Osteoblast (primary cell): ENCODE results near the gene CUEDC1. TPM values are rescaled to one million over a fixed set of nuclear protein-coding genes. Genes with fewer than 3 reads are reported as not detected.

Experiments
- DNase-seq: peaks from one replicate; pipeline ENCODE4 v3.0.0; 2011; ENCODE audit warnings: low spot score, mixed read lengths; ENCODE audit not compliant: insufficient read length; ENCODE audit errors: missing footprints
- H2AFZ ChIP-seq: 2 replicates; pipeline ENCODE4 v1.6.0; 2011; ENCODE audit warnings: mild to moderate bottlenecking, low read length
- H3K27ac ChIP-seq: 2 replicates; pipeline ENCODE4 v1.5.1; 2011; ENCODE audit warnings: mild to moderate bottlenecking, low read depth, low read length, moderate library complexity
- H3K27me3 ChIP-seq: 2 replicates; pipeline ENCODE4 v1.6.0; 2012; ENCODE audit warnings: mild to moderate bottlenecking, control low read depth, inconsistent platforms, low read length, moderate library complexity; ENCODE audit not compliant: insufficient read depth
- H3K36me3 ChIP-seq: 2 replicates; pipeline ENCODE4 v1.5.1; 2011; ENCODE audit warnings: mild to moderate bottlenecking, low read length, control low read depth, moderate library complexity; ENCODE audit not compliant: insufficient read depth
- H3K4me1 ChIP-seq: 2 replicates; pipeline ENCODE4 v1.5.1; 2011; ENCODE audit warnings: mild to moderate bottlenecking, low read length, control low read depth, moderate library complexity; ENCODE audit not compliant: insufficient read depth
- H3K4me2 ChIP-seq: 2 replicates; pipeline ENCODE4 v1.6.0; 2011; ENCODE audit warnings: mild to moderate bottlenecking, low read length; ENCODE audit not compliant: insufficient read depth
- H3K4me3 ChIP-seq: fragments of 200-600 bp; sonication (generic); 3 replicates; pipeline ENCODE4 v1.5.1; 2012; ENCODE audit warnings: mild to moderate bottlenecking, low read length, inconsistent platforms; ENCODE audit not compliant: insufficient read depth
- H3K79me2 ChIP-seq: 2 replicates; pipeline ENCODE4 v1.6.0; 2012; ENCODE audit warnings: mild to moderate bottlenecking, low read length, control low read depth, inconsistent platforms; ENCODE audit not compliant: insufficient read depth
- H3K9me3 ChIP-seq: 2 replicates; pipeline ENCODE4 v1.5.1; 2011; ENCODE audit warnings: low read depth, low read length, control low read depth
- H4K20me1 ChIP-seq: 2 replicates; pipeline ENCODE4 v1.6.0; 2012; ENCODE audit warnings: mild to moderate bottlenecking, low read length, control low read depth; ENCODE audit not compliant: insufficient read depth
- CTCF ChIP-seq: IDR thresholded peaks from 2 replicates; pipeline ENCODE4 v1.5.1; 2011; ENCODE audit warnings: mild to moderate bottlenecking, low read depth, low read length, moderate library complexity; ENCODE audit errors: extremely low read depth
- total RNA-seq: library from RNA; depleted of rRNA; stranded (reverse); fragments of >200 nt; gene quantifications from 2 replicates; pipeline ENCODE4 v1.2.3, GENCODE V29; 2012

The CUEDC1 gene
- total RNA-seq, 1 donor: 21.0 TPM

GRCh38 chr17:57861790-57862693 lies 93.2 kb downstream of the CUEDC1 start:
- H2AFZ ChIP-seq: peak overlapping the region; percentile 27
- peak overlapping the region; percentile 33 for H3K27ac ChIP-seq
- no peaks in the 10 kb centered on the region for H4K20me1 ChIP-seq
- no peak for TF ChIP-seq CTCF
- H3K4me1 ChIP-seq: peaks cover 23% of the 10 kb centered on the region
- peak overlapping the region; percentile 70 for H3K4me3 ChIP-seq
- H3K9me3 ChIP-seq: no peaks in the 10 kb centered on the region
- H3K27me3 ChIP-seq: no peaks in the 10 kb centered on the region
- no peaks in the 10 kb centered on the region for H3K79me2 ChIP-seq
- peak overlapping the region; percentile 82 for H3K4me2 ChIP-seq
- H3K36me3 ChIP-seq: peaks cover 9% of the 10 kb centered on the region
- DNase-seq: peak; percentile 94

GRCh38 chr17:57861000-57861789 lies 94.0 kb downstream of the CUEDC1 start:
- peaks cover 3% of the 10 kb centered on the region for H3K36me3 ChIP-seq
- peak; percentile 87 for DNase-seq
- H4K20me1 ChIP-seq: no peaks in the 10 kb centered on the region
- H3K79me2 ChIP-seq: no peaks in the 10 kb centered on the region
- no peaks in the 10 kb centered on the region for H3K27me3 ChIP-seq
- TF ChIP-seq CTCF: no peak
- H2AFZ ChIP-seq: peak overlapping the region; percentile 27
- peaks cover 23% of the 10 kb centered on the region for H3K4me1 ChIP-seq
- peak overlapping the region; percentile 70 for H3K4me3 ChIP-seq
- H3K27ac ChIP-seq: peak overlapping the region; percentile 45
- peak overlapping the region; percentile 82 for H3K4me2 ChIP-seq
- no peaks in the 10 kb centered on the region for H3K9me3 ChIP-seq

- Histone ChIP-seq H3K4me2 (peak overlapping the region; percentile 82), H2AFZ (no peak overlapping the region), H3K27ac (no peak overlapping the region), H3K4me3 (no peak overlapping the region), H4K20me1 (no peaks in the 10 kb centered on the region), H3K9me3 (no peaks in the 10 kb centered on the region), H3K4me1 (peaks cover 23% of the 10 kb centered on the region), H3K36me3 (no peaks in the 10 kb centered on the region), H3K27me3 (no peaks in the 10 kb centered on the region), H3K79me2 (no peaks in the 10 kb centered on the region)
- no peak for TF ChIP-seq CTCF
- DNase-seq: peak; percentile 26
Measured at GRCh38 chr17:57860414-57860999, 94.7 kb downstream of the CUEDC1 start.
